Endodermal cell (in vitro differentiated cells): ENCODE measurements around the gene CLEC16A. TPM values are rescaled to one million over a fixed set of nuclear protein-coding genes. Genes with fewer than 3 reads are reported as not detected.

Source experiments
- DNase-seq: peaks from one replicate; pipeline ENCODE4 v3.0.0-alpha.2; 2017
- H3K27ac ChIP-seq: 2 replicates; pipeline ENCODE4 v1.5.1; 2013; ENCODE audit warnings: mild to moderate bottlenecking, low read depth, low read length, moderate library complexity
- H3K27me3 ChIP-seq: 2 replicates; pipeline ENCODE4 v1.6.1; 2013; ENCODE audit warnings: mild to moderate bottlenecking, low read length, moderate library complexity; ENCODE audit not compliant: insufficient read depth, control insufficient read depth, poor library complexity, severe bottlenecking
- H3K36me3 ChIP-seq: 2 replicates; pipeline ENCODE4 v1.7.0; 2013; ENCODE audit warnings: mild to moderate bottlenecking, low read length, moderate library complexity; ENCODE audit not compliant: control insufficient read depth, insufficient read depth
- H3K4me1 ChIP-seq: one replicate; pipeline ENCODE4 v1.7.0; 2013; ENCODE audit warnings: low read length; ENCODE audit not compliant: control insufficient read depth, insufficient read depth
- H3K4me3 ChIP-seq: 2 replicates; pipeline ENCODE4 v1.5.1; 2013; ENCODE audit warnings: mild to moderate bottlenecking, low read length, moderate library complexity
- H3K9ac ChIP-seq: 2 replicates; pipeline ENCODE4 v1.6.1; 2013; ENCODE audit warnings: mild to moderate bottlenecking, low read length, moderate library complexity; ENCODE audit not compliant: poor library complexity, severe bottlenecking; ENCODE audit errors: extremely low read depth
- H3K9me3 ChIP-seq: 2 replicates; pipeline ENCODE4 v1.6.1; 2013; ENCODE audit warnings: mild to moderate bottlenecking, low read length, moderate library complexity; ENCODE audit not compliant: control insufficient read depth
- H3K27ac Mint-ChIP-seq: 2 replicates; pipeline ENCODE4 v1.8.0; 2020; ENCODE audit warnings: mixed read lengths
- H3K27me3 Mint-ChIP-seq: 2 replicates; pipeline ENCODE4 v1.8.0; 2021; ENCODE audit warnings: mild to moderate bottlenecking, mixed read lengths; ENCODE audit not compliant: insufficient read depth
- H3K36me3 Mint-ChIP-seq: 2 replicates; pipeline ENCODE4 v1.8.0; 2020; ENCODE audit warnings: low read depth, mixed read lengths
- H3K4me1 Mint-ChIP-seq: 2 replicates; pipeline ENCODE4 v1.8.0; 2020; ENCODE audit warnings: mixed read lengths
- H3K4me3 Mint-ChIP-seq: 2 replicates; pipeline ENCODE4 v1.8.0; 2020; ENCODE audit warnings: mild to moderate bottlenecking, moderate library complexity, mixed read lengths
- H3K9me3 Mint-ChIP-seq: 2 replicates; pipeline ENCODE4 v1.8.0; 2020; ENCODE audit warnings: mild to moderate bottlenecking, mixed read lengths
- WGBS, 2 experiments: methylation state at CpG; one replicate each; pipeline versions ENCODE4 v1.1.5 to v1.1.7; 2013; ENCODE audit warnings: missing lambda C conversion rate in 2 of 2, mixed read lengths in 1 of 2; ENCODE audit not compliant: insufficient coverage in 1 of 2, insufficient read length in 1 of 2; 5-methylcytosine and 5-hydroxymethylcytosine counted together
- total RNA-seq, 2 donors: library from RNA; stranded (reverse); fragmentation: NEBNext Ultra II Directional in 1 of 2; extraction: Animal tissue kit (Norgen Biotek cat#: 25700) in 1 of 2; gene quantifications; 2 replicates in 1 of 2; 3 replicates in 1 of 2; pipeline ENCODE4 v1.2.1, GENCODE V29; 2021
- TF ChIP-seq, protein P1 (sequence below): fragments of 200-600 bp; sonication (generic); conservative IDR thresholded peaks from 2 replicates; pipeline ENCODE4 v1.5.0; 2021; ENCODE audit warnings: antibody characterized with exemption, mild to moderate bottlenecking

Gene CLEC16A
- total RNA-seq, 2 donors from 2014 or later = 19.5 to 28.3 TPM

DNA sequence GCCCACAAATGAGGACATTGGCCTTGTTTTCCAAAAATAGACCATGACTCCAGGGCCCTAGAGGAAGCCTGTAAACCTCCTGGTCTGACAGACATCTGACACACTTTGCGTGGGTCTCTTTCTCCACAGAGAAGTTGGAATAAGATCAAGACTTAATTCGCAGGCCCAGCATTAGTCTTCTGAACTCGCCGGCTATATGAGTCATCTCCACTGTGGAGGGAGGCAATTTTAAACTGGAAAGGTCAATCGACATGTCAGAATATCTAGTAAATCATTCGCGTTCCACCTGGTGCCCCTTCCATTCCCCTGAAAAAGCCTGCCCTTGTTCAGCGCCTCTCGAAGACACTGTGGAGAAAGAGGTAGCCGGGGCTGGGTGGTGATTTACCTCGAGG is 140.1 kb downstream of the CLEC16A start:
- H3K4me3 ChIP-seq = no peak overlapping the region
- H3K27ac ChIP-seq = peak overlapping the region; percentile 83
- no peaks in the 10 kb centered on the region for H3K27me3 ChIP-seq
- no peaks in the 10 kb centered on the region for H3K4me1 ChIP-seq
- H3K9me3 ChIP-seq = no peaks in the 10 kb centered on the region
- WGBS, 2 experiments = 90 to 96% methylated on average over 11 of the region's 11 CpGs
- TF ChIP-seq, protein P1, sequence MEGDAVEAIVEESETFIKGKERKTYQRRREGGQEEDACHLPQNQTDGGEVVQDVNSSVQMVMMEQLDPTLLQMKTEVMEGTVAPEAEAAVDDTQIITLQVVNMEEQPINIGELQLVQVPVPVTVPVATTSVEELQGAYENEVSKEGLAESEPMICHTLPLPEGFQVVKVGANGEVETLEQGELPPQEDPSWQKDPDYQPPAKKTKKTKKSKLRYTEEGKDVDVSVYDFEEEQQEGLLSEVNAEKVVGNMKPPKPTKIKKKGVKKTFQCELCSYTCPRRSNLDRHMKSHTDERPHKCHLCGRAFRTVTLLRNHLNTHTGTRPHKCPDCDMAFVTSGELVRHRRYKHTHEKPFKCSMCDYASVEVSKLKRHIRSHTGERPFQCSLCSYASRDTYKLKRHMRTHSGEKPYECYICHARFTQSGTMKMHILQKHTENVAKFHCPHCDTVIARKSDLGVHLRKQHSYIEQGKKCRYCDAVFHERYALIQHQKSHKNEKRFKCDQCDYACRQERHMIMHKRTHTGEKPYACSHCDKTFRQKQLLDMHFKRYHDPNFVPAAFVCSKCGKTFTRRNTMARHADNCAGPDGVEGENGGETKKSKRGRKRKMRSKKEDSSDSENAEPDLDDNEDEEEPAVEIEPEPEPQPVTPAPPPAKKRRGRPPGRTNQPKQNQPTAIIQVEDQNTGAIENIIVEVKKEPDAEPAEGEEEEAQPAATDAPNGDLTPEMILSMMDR = no peak
- Mint-ChIP-seq H3K36me3 (peaks cover 11% of the 10 kb centered on the region), H3K27me3 (no peaks in the 10 kb centered on the region), H3K4me3 (no peak overlapping the region), H3K9me3 (no peaks in the 10 kb centered on the region), H3K27ac (no peak overlapping the region), H3K4me1 (peaks cover 18% of the 10 kb centered on the region)
- no peak overlapping the region for H3K9ac ChIP-seq
- peaks cover 12% of the 10 kb centered on the region for H3K36me3 ChIP-seq
- DNase-seq = no peak

DNA sequence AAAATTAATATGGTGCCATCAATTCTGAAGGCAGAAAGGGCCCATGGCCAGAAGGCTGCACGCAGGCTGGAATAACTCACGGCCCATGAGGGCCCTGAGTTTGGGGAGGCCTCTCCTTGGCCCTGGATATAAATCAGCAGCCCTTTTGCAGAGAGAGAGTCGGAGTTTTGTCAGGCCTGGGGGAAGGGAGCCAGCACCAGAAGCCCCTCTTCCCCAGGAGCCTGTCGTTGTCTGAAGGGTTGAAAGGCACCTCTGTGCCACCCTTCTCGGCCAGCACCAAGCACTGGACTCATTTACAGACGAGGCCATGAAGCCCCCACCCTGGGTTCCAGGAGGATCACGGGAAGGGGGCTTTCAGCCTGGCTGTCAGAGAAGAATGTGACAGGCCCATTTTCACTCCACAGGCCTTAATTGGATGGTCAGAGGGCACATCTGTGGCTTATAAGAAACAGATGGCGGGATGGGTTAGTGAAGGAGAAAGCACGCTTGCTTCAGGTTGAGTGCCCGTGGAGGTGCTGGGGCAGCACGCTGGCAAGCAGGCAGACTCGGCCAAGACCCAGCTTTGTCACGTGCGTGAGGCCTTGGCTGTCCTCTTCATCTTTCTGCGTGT is 140.6 kb downstream of the CLEC16A start:
- 91 to 93% methylated on average over 13 to 15 of the region's 15 CpGs for WGBS, 2 experiments
- Histone ChIP-seq H3K4me3 (no peak overlapping the region), H3K9me3 (no peaks in the 10 kb centered on the region), H3K9ac (no peak overlapping the region), H3K27ac (peak overlapping the region; percentile 83), H3K36me3 (peaks cover 12% of the 10 kb centered on the region), H3K4me1 (no peaks in the 10 kb centered on the region), H3K27me3 (no peaks in the 10 kb centered on the region)
- Mint-ChIP-seq H3K36me3 (peaks cover 6% of the 10 kb centered on the region), H3K4me1 (peaks cover 18% of the 10 kb centered on the region), H3K27ac (no peak overlapping the region), H3K4me3 (no peak overlapping the region), H3K9me3 (no peaks in the 10 kb centered on the region), H3K27me3 (no peaks in the 10 kb centered on the region)
- TF ChIP-seq, protein P1 = no peak
- DNase-seq = peak; percentile 58

DNA sequence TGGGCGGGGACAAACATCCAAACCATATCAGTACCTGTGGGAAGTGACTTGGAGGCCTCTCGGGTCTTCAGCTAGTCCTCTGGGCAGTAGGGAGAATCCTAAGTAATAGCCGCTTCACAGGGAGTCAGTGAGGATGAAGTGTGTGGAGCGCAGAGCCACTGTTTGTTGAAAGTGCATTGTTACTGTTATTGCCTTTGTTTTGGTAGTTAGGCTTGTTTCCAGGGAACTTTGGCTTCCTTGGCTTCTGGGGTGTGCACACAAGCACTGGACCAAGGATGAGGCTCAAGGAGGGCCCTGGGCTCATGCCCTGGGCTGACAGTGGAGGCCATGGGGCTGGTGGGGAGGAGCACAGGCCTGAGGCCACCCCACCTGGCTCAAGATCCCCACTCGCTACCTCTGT is 141.6 kb downstream of the CLEC16A start:
- Histone ChIP-seq H3K4me3 (no peak overlapping the region), H3K27me3 (no peaks in the 10 kb centered on the region), H3K27ac (no peak overlapping the region), H3K4me1 (no peaks in the 10 kb centered on the region), H3K36me3 (peaks cover 12% of the 10 kb centered on the region), H3K9me3 (no peaks in the 10 kb centered on the region), H3K9ac (no peak overlapping the region)
- H3K36me3 Mint-ChIP-seq = peaks cover 6% of the 10 kb centered on the region
- TF ChIP-seq, protein P1 = no peak
- H3K27ac Mint-ChIP-seq = no peak overlapping the region
- H3K4me3 Mint-ChIP-seq = no peak overlapping the region
- no peaks in the 10 kb centered on the region for H3K27me3 Mint-ChIP-seq
- no peaks in the 10 kb centered on the region for H3K9me3 Mint-ChIP-seq
- no peak for DNase-seq
- 90 to 100% methylated on average over 5 of the region's 5 CpGs for WGBS, 2 experiments
- H3K4me1 Mint-ChIP-seq = peaks cover 13% of the 10 kb centered on the region
